Endometrial microvascular endothelial cells (primary cell): ENCODE data around the gene ENPP4. TPM values are rescaled to one million over a fixed set of nuclear protein-coding genes. Genes with fewer than 3 reads are reported as not detected.

Experiments used
- in situ Hi-C: cut with HindIII; loops from 2 replicates; pipeline ENCODE4 v1.10.0; 2017; ENCODE audit warnings: low sequenced_read_pairs, low pct_unique_long_range_greater_than_20kb; ENCODE audit errors: inconsistent ontology term
- total RNA-seq: library from RNA; depleted of rRNA; stranded (reverse); fragments of >200 nt; gene quantifications from one replicate; pipeline ENCODE4 v1.2.3, GENCODE V29; 2015; ENCODE audit errors: inconsistent ontology term

ENPP4 gene
- total RNA-seq, 1 donor from 2014 or later = 3.1 TPM

DNA sequence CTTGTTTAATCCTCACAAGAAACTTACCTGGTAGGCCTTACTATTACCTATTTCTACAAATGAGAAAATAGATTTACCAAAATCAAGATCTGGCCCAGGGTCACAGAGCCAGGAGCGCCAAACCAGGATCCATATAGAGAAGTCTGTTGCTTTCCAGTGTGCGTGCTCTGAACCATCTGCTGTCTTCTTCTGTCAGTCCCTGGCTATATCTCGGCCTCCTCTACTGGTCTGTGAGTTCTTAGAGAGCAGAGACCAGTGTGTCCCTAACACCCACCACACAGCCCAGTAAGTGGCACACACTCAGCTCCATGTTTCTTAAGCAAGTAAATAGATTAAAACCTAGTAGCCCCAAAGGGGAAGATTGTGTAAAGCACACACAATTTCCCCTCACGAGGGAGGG, 59.9 kb downstream of the ENPP4 start:
- in situ Hi-C loops = no loop called here

DNA sequence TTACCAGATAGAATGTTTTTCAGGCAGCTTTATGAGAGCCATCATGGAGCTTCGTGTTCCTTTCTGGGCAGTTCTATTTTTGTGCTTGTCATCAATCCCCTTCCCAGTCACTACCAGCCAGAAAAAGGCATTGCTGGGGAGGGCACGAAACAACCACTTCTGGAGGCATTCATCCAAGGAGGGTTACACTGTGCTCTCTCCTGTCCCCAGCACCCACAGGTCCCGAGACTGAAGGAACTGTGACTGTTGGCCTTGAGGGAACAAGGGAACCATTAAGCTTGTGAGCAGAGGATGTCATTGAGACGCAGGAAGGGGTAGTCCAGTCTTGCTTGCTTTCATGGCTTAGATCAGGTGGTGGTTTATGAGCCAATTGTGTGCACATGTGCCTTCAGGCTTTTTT, 61.1 kb downstream of the ENPP4 start:
- in situ Hi-C loops = no loop called here

DNA sequence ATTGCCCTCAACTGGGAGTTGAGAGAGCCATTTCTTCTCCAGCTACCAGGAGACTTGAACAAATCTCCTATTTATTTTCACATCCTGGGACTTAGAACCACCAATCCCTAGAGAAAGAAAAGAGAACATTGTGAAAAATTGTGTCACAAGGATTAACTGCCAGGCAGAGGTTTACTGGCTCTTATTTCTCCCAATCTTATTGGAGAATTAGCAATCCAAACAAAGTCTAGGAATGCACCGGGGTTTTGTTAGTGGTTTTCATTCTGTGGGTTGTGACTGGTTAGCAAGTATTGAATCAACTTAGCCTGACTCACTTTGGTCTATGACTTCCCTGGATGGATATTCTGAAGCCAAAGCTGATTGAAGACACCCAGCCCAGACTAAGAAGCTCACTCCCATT, 62.2 kb downstream of the ENPP4 start:
- in situ Hi-C loops = no loop called here

Other genes starting within 250 kb of the ENPP4 start
- not detected for gene CLIC5, start 114.1 kb upstream of the ENPP4 start, total RNA-seq
- gene ENPP5, start 41.0 kb downstream of the ENPP4 start, total RNA-seq = not detected